CD4-positive, alpha-beta T cell treated with Interleukin-17A for 1 hour (primary cell): ENCODE data around the gene PKHD1.

Experiments
- DNase-seq: peaks from one replicate; pipeline ENCODE4 v3.0.0-alpha.2; 2020

The PKHD1 gene

DNA sequence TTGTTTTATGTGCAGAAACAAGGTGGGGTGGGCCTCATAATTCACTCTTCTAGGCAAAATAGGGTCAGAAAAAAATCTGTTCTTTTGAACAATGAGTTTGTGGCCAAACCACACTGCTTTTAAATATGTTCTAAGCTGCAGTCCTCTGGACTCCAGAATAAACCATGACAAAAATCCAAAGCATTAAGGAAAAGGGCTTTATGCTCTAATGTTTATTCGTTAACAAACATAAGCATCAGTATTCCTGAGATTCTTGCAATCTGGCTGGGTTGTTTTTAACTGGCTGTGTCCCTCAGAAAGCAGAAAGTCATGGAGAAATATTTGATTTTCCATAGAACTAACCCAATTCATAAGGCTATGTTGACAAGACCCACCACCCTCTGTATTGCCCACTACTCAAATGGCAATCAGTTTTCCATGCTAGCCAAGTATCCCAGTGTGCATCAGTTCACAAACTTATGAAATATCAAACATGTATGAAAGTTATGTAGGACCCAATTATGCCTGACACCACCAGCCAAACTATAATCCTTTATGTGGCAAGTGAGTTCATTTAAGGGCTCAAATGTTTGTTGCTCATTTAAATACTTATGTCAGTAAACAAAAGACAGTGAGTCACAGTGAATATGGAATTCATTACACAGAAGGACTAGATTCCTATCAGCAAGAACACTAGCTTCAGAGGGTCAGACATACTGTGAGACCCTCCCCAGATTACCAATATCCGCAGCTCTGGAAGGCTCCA is 45.1 kb downstream of the PKHD1 start:
- no peak for DNase-seq

DNA sequence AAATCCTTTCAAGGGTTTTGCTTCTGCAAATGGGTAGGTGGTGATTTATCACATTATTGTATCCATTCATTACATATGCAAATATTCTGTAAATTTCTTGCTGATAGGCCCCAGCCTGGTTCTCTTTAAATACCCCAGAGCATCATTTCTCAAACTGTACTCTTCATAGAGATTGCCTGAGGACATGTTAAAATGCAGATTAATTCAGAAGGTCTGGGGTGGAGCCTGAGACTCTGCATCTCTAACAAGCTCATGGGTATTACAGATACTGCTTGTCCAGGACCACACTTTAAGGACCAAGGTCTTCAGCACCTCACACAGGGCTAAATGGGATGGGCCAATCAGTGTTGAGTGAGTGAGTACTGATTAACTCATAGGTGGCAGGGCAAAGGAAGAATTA is 46.3 kb downstream of the PKHD1 start:
- DNase-seq, result no peak

DNA sequence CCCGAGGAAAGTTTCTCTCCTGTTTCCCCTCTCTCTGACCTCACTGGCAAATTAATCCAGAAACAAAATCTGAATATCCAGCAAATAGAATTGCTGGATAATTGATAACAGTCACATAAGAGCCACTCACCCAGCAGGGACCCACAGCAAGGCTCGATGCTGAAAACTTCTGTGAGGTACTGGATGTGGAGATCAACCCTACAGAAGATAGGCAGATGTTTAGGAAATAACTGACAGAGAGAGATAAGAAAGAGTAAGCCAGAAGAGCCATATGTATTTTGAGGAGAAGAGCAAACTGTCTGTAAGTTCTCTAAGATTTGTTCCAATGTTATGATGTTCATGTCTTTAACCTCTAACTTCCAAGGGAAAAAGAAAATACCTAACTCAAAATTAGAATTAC is 59.7 kb downstream of the PKHD1 start:
- no peak for DNase-seq

DNA sequence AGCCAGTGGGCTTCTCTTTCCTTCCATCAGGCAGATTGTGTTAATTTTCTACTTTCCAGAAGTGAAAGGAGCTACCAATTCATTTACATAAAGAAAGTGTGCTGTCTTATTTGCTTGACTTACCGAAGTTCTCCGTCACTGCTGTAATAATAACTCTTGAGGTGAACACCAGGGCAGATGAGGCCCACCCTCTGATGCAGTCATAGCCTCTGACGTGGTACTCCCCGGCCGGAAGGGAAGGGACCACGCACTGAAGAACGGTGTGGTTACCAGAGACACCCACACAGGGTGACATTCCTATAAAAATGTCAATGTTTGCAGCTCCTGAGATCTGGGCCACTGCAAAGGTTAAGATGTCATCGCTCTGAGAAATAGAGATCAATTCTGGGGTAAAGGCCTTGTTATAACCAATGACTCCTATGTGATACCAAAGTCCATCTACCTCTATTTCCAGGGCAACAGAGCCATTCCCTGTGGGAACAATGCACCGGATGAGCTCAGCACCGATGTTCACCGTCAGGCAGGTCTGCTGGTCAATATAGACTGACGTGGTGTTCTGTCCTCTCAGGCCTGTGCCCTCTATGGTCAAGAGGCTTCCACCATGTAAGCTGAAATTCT is 62.9 kb downstream of the PKHD1 start:
- no peak for DNase-seq

DNA sequence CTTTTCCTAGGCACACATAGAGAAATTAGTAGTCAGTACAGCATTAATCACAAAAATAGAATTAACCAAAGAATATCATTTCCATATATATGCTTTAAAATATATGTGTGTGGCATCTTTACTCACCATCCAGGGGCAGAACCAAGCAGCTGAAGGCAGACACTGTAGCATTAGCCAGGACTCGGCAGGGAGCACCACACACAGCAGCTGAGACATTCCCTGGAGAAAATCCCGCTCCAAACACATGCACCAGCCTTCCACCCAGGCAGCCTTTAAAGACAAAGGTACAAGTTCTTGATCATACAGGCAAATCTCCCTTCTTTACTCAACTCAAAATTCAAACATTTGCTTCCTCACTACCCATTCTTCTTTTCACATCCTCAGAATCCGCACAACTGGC is 64.7 kb downstream of the PKHD1 start:
- no peak for DNase-seq

DNA sequence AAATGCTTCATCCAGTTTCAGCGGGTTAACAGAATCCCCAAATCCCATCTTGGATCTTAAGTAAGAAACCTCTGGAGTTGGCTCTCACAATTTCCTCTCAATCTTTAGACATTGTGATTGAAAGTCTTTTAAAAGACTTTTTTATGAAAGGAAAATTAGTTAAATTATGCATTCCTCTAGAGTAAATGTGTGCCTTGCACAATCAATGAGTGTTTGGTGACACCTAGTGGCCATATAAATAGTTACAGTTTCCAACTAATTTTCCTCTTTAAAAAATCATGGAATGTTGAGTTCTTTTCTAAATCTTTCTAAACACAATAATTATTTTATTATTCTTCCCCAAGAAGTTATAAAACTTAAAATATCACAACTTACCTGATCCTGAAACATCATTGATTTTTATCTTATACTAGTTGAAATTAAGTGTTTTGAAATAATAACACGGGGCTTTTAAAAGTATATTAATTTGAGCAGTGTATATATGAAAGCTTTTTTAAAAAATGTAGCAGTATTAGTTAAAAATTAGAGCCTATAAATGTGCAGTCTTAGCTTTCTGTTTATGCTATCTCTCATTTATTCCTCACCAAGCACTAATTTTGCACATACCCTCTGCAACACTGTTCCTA is 66.4 kb downstream of the PKHD1 start:
- DNase-seq, result peak; percentile 25

DNA sequence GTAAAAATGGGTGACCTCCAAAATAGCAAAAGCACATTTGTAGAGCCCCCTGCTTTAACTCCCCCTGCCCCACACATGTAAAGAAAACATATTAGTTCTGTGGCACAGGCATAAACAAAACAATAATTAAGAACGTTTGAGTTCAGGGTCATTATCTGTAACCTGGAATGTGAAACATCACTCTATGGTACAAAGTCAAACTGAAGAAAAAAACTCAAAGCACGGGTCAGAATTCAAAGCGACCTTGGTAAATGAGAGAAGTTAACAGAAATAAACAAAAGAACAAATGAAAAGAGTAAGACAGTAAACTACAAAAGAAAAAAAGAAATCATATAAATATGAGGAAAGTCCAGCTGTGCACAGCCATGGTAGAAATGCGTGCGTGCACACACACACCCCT is 67.5 kb downstream of the PKHD1 start:
- DNase-seq, result no peak

DNA sequence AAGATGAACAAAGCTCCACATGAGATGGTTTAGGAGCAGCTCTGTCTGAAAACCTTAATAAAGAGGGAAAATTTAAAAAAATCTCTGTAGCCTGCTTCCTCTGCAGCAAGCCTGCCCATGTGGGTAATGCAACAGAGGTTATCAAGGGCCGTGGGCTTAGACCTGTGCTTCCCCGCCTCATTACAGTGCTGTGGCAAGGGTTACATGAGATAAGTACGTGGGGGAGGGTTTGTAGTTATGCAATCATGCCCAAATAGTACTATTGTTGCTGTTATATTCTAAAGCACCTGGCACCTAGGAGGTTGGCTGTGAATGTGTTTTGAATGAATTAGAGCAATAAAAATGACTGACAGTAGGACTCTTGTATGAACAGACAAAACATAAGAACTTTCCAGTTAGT is 68.3 kb downstream of the PKHD1 start:
- DNase-seq, result no peak

DNA sequence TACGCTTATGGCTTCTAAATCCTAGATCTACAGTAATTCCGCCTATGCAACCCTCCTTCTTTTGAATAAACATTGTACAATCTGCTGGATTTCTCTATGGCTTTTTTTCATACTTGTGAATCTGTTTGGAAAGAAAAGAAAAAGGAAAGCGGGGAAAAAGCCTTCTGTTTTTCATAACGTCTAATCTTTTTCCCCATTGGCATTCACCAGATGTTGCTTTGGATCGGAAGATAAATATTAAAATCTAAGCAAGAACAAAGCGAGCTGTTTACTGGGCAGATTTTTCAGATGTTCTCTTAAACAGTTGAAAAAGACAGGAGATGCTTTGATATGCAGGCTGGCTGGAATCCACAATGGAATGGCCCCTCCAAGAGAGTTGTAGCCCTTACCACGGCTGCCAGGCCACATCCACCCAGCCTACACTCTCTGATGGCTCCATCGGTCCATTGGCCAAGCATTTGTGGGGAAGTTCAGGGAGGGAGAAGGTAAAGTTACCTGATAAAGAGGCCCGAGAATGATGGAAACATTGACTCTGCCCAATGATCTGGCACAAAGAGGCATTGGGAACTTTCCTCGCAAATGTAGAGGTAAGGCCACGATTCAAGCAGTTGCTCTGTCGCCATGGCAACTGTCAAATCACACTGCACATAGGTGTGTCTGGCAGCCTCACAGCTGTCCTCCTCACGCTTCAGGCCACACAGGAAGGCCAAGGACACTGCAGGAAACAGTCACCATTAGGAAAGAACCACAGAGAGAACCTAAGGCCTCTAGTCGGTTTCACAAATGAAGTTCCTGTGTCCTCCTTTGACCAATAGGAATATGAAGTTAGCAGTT is 70.3 kb downstream of the PKHD1 start:
- no peak for DNase-seq

DNA sequence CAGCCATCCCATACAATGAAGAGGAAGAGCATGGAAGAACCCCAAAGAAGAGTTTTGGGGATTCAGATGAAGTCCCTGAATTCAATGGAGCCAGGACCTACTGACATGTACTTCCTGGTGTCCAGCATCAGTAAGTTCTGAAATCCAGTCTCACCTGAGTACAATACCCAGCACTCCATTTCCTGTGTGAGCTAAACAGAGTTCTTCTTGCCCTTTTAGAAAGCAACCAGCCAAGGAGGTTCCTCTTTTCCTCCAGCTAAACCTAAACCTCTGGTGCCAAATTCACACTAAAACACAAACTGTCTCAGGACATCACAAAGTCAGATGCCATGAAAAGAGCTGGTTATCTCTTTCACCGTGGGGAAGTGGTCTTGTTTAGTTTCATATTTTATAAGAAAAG is 71.5 kb downstream of the PKHD1 start:
- DNase-seq, result no peak

DNA sequence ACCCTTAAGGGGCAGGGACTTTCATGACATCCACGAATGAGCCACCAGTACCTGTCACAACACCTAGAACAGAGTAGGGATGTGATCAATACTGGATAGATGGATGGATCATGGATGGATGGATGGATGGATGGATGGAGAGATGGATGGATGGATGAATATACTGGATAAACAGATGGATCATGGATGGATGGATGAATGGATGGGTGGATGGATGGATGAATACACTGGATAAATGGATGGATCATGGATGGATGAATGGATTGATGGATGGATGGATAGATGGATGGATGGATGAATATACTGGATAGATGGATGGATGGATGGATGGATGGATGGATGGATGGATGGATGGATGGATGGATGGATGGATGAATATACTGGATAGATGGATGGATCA is 73.0 kb downstream of the PKHD1 start:
- DNase-seq, result no peak

DNA sequence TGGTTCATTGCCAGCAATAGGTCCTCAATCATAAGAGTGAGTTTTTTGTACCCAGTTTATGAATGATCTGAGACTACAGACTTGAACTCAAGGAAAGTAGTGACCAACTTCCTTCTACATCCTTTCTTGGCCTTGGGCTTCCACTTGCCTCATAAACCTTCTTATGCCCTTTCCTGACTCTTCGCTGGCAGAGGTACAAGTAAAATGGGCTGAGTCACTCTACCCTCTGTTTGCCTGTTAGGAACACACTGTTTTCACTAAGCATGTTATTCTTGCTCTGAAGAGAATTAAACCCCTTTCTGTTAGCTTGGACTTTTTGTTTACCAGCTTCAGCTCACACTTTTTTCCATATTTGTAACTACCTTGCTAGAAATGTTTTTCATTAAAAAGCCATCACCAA is 74.4 kb downstream of the PKHD1 start:
- DNase-seq, result no peak

DNA sequence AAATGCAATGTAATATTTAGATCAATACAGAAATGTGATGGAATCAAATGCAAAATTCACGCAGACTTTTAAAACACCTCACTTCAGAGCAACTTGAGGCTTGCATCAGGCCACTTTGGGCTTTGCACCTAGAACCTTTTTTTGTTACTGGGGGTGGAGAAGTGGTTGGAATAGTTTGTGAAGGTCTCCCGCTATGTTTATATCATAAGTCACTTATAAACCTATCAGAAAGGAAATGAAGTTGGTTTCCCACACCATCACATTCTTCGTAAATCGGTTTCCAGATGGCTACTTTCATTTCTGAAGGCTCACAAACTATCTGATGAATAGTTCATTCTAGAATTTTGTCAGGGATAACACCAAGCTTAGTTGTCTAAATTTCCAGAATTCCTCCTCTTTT is 74.8 kb downstream of the PKHD1 start:
- DNase-seq, result no peak

DNA sequence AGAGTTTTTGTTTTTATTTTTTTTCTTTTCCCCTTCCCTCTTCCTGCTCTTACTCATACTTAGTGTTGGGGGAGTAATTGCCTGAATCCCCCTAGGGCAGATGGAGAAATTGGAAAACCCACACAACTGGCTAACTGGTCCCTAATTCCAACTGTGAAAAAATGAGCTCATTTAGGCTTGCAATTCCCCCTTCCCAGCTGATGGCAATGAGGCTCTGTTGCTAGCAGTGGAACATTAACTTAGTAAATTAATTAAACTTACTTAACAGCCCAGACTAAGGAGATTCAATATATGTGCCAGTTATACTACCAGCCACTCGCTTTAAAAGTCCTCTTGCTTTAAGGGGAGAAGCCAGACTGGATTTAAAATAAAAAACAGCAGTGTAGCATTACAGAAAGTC is 76.6 kb downstream of the PKHD1 start:
- no peak for DNase-seq

DNA sequence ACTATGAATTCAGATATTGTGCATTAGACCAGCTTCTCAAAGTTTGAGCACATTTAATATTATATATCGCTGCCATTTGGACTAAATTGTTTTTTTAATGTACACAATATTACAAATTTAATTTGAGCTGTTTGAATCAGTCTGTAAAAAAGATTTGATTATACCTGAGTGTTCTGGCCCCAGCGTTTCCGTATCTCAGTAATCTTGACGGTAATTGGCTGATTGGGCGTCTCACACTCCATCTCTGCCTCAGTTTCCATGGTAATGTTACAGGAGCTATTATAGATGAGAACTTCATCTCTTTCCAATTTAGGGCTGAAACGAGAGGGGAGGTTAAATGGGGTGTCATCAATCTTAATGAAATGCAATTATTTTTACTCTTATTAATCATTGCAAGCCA is 77.3 kb downstream of the PKHD1 start:
- DNase-seq, result no peak

DNA sequence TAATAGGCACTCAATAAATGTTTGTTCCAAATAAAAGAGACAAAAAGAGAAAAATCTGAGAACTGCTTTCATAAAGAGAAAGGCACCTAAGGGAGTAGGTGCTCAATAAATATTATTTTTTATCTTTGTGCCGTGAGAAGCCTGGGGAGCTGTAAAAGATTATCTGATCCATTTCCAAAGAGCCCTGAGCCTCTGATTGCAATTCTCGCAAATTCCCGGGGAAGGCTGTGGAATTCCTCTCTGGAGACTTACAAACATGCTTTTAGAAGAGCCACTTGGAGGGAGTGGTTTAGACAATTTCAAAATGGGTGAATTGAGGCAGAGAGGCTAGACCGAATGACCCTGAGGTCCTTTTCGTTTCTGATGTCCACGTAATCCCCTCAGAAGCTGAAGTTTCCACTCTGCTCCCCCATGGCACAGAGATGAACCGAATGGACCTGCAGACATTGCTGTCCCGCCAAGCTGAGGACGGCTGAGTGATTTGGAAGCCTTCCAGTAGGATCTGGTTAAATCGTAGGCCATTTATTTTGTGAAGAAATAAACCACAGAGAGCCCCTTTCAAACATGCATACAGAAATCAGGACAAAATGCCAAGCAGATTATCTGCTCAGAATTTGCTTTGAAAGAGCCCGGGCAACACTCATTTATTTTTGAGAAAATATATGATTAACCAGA is 77.8 kb downstream of the PKHD1 start:
- no peak for DNase-seq

DNA sequence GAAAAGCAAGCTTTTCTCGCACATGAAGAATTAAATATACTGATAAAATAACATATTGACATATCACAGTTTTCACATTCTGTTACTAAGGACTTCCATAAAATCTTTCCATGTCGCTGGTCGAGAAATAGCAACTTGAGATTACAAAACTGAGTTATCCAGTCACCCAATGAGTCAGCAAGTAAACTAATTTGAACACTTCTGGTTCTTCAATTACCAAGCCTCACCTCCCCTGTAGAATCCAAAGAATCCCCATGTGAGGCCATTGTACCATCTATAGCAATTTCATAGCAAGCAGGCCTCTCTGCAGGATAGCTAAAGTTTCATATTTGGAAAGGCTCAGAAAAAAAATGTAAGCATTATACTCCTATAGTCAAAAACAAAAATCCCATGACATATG is 87.3 kb downstream of the PKHD1 start:
- no peak for DNase-seq

DNA sequence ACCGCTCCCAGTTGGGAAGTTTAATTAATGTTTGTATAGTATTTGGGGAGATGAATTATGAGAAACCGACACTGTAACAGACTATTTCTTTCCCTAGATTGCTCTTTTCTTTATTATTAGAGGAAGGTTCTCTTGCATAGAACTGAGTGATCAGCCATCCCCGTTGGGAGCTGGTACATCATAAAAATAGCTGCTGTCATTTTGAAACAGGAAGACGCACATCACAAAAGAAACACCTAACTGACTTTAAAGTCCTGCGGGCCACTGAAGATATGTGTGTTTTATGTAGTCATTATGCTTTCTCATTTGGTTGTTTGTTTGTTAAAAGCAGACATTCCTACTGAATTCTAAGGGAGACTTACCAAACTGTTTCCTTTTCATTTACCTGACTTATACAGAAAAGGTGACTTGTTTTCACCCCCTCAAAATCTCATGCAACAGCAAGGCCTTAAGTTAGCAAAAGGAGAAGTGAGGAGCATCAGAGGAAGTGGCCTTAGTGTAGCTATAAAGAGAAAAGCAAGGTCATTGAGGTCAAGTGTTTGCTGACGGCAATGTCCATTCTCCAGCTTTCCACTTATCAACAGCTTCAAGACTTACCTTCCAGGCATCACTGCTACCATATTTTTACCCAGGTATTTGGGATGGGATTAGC is 91.0 kb downstream of the PKHD1 start:
- no peak for DNase-seq

DNA sequence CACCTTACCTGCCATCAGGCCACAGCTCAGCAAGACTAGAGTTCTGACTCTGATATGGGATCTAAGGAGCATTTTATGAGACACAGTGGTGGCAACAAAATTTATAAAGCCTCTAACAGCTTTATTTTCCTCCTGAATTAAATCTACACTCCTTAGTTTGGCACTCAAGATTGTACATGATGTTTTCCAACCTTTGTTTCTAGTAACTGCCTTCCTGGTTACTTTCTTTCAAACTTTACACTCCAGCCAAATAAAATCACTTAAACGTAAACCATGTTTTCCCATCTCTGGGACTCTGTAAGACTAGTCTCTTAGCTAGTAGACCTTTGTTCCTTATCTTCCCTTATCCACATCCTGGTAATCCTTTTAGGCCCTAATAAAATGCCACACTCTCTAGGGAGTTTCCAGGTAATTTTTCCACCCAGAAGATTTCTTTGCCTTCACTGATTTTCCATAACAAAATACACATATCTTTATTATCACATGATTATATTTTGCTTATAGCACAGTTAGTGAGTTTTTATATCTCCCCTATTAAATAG is 92.1 kb downstream of the PKHD1 start:
- DNase-seq, result no peak

DNA sequence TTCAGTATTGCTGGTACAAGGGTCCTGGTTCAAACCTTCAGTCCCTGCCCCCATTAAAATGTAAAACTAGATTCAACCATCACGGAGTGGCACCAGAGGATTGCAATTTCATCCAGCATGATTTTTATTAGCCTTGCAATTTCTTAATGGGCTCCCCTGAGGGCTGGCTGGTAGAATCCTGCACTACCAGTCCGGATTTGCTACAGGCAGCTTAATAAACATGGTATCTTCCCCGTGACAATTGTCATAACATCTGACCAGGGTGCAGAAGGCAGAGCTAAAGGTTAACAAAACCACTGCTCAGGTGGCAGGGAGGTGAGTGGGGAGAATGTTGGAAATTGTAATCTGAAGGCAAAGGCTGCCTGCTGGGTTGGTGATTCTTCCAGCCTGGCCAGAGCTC is 94.5 kb downstream of the PKHD1 start:
- no peak for DNase-seq

DNA sequence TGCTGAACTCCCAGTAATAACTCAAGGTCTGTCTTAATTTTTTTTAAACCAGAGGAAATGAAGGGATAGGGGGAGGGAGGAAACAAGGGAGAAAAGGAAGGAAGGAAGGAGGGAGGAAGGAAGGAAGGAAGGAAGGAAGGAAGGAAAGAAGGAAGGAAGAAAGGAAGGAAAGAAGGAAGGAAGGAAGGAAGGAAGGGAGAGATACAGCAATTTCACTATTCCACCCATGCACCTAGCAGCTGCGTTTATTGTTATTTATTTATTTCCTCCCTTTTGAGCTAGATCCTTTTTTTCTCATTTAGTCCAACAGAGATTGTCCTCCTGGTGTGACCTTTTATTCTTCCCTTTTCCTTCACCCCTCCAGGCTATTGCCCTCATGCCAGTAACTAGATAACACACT is 97.6 kb downstream of the PKHD1 start:
- DNase-seq, result no peak

DNA sequence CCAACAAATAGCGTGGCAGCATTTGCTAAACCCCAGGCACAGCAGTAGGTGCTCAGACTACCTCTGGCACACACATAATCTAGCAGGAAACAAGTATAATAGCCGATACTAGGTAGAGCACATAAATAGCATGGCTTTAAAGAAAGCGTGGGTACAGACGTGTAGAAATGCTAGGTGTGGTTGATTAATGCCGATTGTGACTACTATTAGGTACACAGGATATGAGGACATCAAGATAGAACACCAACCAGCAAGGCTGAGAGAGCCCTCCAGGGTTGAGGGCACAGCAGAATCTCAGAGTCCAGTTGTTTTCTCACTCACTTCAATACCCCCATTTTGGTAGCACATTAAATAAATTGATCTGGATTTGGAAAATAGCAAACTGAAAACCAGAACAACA is 100.5 kb downstream of the PKHD1 start:
- no peak for DNase-seq
